Heart left ventricle (tissue), 16 donors: Measurements from ENCODE around the gene SLC6A18. TPM values are rescaled to one million over a fixed set of nuclear protein-coding genes. Genes with fewer than 3 reads are reported as not detected.
A peak's percentile ranks its signal among the peaks of the same experiment; 100 is the strongest.

Experiments
- ATAC-seq, 4 donors: fragments of 200-7000 bp; cut with Tn5 transposase; one replicate each; pipeline ENCODE4 v1.9.1; 2020 to 2022; ENCODE audit warnings: moderate library complexity in 4 of 4, mild to moderate bottlenecking in 3 of 4, moderate number of reproducible peaks in 1 of 4
- DNase-seq, 5 donors: peaks; one replicate each; pipeline ENCODE4 v3.0.0-alpha.2; 2020
- H3K27ac ChIP-seq, 12 donors: fragments of 200-600 bp; sonication (generic) in 4 of 12; one replicate each; pipeline versions ENCODE4 v1.5.0 to v1.8.0; 2016 to 2022; ENCODE audit warnings: mild to moderate bottlenecking in 2 of 12
- H3K27me3 ChIP-seq, 9 donors: fragments of 200-600 bp; sonication (generic) in 2 of 9; one replicate each; pipeline versions ENCODE4 v1.5.1 to v1.8.0; 2016 to 2022; ENCODE audit warnings: mild to moderate bottlenecking in 3 of 9
- H3K36me3 ChIP-seq, 9 donors: fragments of 200-600 bp; sonication (generic) in 2 of 9; one replicate each; pipeline versions ENCODE4 v1.5.0 to v1.8.0; 2018 to 2022; ENCODE audit warnings: mild to moderate bottlenecking in 2 of 9
- H3K4me1 ChIP-seq, 12 donors: fragments of 200-600 bp; sonication (generic) in 4 of 12; one replicate each; pipeline versions ENCODE4 v1.5.0 to v1.8.0; 2016 to 2022; ENCODE audit warnings: mild to moderate bottlenecking in 3 of 12
- H3K4me3 ChIP-seq, 12 donors: fragments of 200-600 bp; sonication (generic) in 4 of 12; one replicate each; pipeline versions ENCODE4 v1.5.0 to v1.8.0; 2017 to 2022; ENCODE audit warnings: mild to moderate bottlenecking in 9 of 12, moderate library complexity in 4 of 12
- H3K9me3 ChIP-seq, 12 donors: fragments of 200-600 bp; sonication (generic) in 4 of 12; one replicate each; pipeline versions ENCODE4 v1.5.0 to v1.8.0; 2016 to 2022; ENCODE audit warnings: mild to moderate bottlenecking in 1 of 12
- CTCF ChIP-seq, 12 donors: fragments of 200-600 bp; sonication (generic) in 4 of 12; IDR thresholded peaks; one replicate each; pipeline versions ENCODE4 v1.5.0 to v1.8.0; 2018 to 2022; ENCODE audit warnings: antibody characterized with exemption in 12 of 12, mild to moderate bottlenecking in 5 of 12
- POLR2A ChIP-seq, 2 donors: fragments of 450-650 bp; IDR thresholded peaks; one replicate each; pipeline ENCODE4 v1.6.1; 2017; ENCODE audit warnings: antibody characterized with exemption in 2 of 2, mild to moderate bottlenecking in 2 of 2, moderate library complexity in 2 of 2
- WGBS, 4 donors: extraction: QIAGEN DNeasy Blood & Tissue Kit in 2 of 4; methylation state at CpG; one replicate each; pipeline versions ENCODE4 v1.1.5 to v1.1.7; 2013 to 2018; 5-methylcytosine and 5-hydroxymethylcytosine counted together
- intact Hi-C, 10 donors: fragments of 100-400 bp; cut with DNase I; formaldehyde crosslinking; loops; one replicate each; pipeline versions ENCODE4 v1.11.1 to v1.14.2; 2022
- polyA plus RNA-seq, 2 donors: library from polyadenylated mRNA; stranded (reverse); fragments of 200-250 nt; gene quantifications; one replicate each; pipeline ENCODE4 v1.2.3, GENCODE V29; 2013
- total RNA-seq, 9 donors: library from RNA; depleted of rRNA in 2 of 9; stranded (reverse); fragments of >200 nt in 2 of 9; fragmentation: NEBNext Ultra II Directional in 3 of 9; extraction: Animal tissue kit (Norgen Biotek cat#: 25700) in 3 of 9; gene quantifications; one replicate each; pipeline versions ENCODE4 v1.1.0 to v1.2.4, GENCODE V29; 2016 to 2023
- donor health status: ischemic (EF 13 %, LVEDD 7.1; RV severe dilation, severe dysfunction).
- donor health status: healthy with polysubstance abuse.
- donor health status: DM: no; HTN: yes; CAD: no.
- donor health status: DM: no; HTN: no; CAD: no.
- donor health status: ischemic (EF 25% LVEDD 6.9; RV normal size, moderate dysfunction).
- donor health status: ischemic (EF 25% LVEDD 5.7; RV mildly dilated, moderate dysfunction).
- donor health status: healthy.
- donor health status: DM: yes; HTN: yes; CAD: no.
- donor health status: ischemic (EF 35%, LVEDD 5.7; RV mildly dilated, moderate dysfunction).
- donor health status: nonischemic (EF 11% LVEDD 7.7; RV severe dilation, severe dysfunction).
- donor health status: DM: yes; HTN: yes; CAD: no.
- donor health status: PGD.
- donor health status: ischemic (EF 29% LVEDD 5.4; RV normal size, mild dysfunction).
- donor health status: nonischemic (EF 23%, LVEDD 6.1; RV moderate dilation, normal function).

The SLC6A18 gene
- total and polyA plus RNA-seq, 11 donors: not detected

- no peak overlapping the region for H3K27ac ChIP-seq
- DNase-seq (peak in 2 of 5 donors; percentile 11 to 40), ATAC-seq (no peak)
- H3K9me3 ChIP-seq: no peaks in the 10 kb centered on the region
- no peak for TF ChIP-seq POLR2A (IDR thresholded peaks at IDR 0.05)
- TF ChIP-seq CTCF (IDR thresholded peaks at IDR 0.05): no peak
- peaks cover 0 to 6% (median 0%) of the 10 kb centered on the region in 9 donors for H3K27me3 ChIP-seq
- intact Hi-C loops: no loop called here
- H3K36me3 ChIP-seq: no peaks in the 10 kb centered on the region
- H3K4me3 ChIP-seq: no peak overlapping the region
- no peaks in the 10 kb centered on the region for H3K4me1 ChIP-seq
- WGBS, 4 donors: 86 to 93% (median 88%) methylated on average over 17 to 18 of the region's 18 CpGs
Observed at GRCh38 chr5:1212881-1213280, 12.3 kb upstream of the SLC6A18 start.

- DNase-seq (peak in 2 of 5 donors; percentile 21 to 51), ATAC-seq (no peak)
- Histone ChIP-seq H3K4me3 (no peak overlapping the region), H3K27ac (no peak overlapping the region), H3K27me3 (peaks cover 0 to 5% (median 0%) of the 10 kb centered on the region in 9 donors), H3K36me3 (no peaks in the 10 kb centered on the region), H3K4me1 (no peaks in the 10 kb centered on the region), H3K9me3 (no peaks in the 10 kb centered on the region)
- TF ChIP-seq POLR2A (IDR thresholded peaks at IDR 0.05): no peak
- TF ChIP-seq CTCF (IDR thresholded peaks at IDR 0.05): no peak
- intact Hi-C loops: no loop called here
- WGBS, 4 donors: 86 to 93% (median 88%) methylated on average over 15 to 25 of the region's 25 CpGs
Observed at GRCh38 chr5:1213508-1214162, 11.5 kb upstream of the SLC6A18 start.

- Histone ChIP-seq H3K27me3 (peaks cover 0 to 5% (median 0%) of the 10 kb centered on the region in 9 donors), H3K9me3 (no peaks in the 10 kb centered on the region), H3K36me3 (no peaks in the 10 kb centered on the region), H3K4me3 (no peak overlapping the region), H3K27ac (no peak overlapping the region), H3K4me1 (no peaks in the 10 kb centered on the region)
- peak in 2 of 5 donors; percentile 15 to 44 for DNase-seq
- ATAC-seq: no peak
- intact Hi-C loops: no loop called here
- 66 to 74% (median 70%) methylated on average over 21 to 22 of the region's 22 CpGs for WGBS, 4 donors
- no peak for TF ChIP-seq CTCF (IDR thresholded peaks at IDR 0.05)
- no peak for TF ChIP-seq POLR2A (IDR thresholded peaks at IDR 0.05)
Observed at GRCh38 chr5:1214163-1214935, 10.8 kb upstream of the SLC6A18 start.

GRCh38 chr5:1214936-1215220 is 10.3 kb upstream of the SLC6A18 start:
- Histone ChIP-seq H3K27ac (no peak overlapping the region), H3K27me3 (peaks cover 0 to 5% (median 0%) of the 10 kb centered on the region in 9 donors), H3K4me1 (no peaks in the 10 kb centered on the region), H3K9me3 (no peaks in the 10 kb centered on the region), H3K4me3 (no peak overlapping the region), H3K36me3 (no peaks in the 10 kb centered on the region)
- TF ChIP-seq CTCF (IDR thresholded peaks at IDR 0.05): no peak
- no peak for TF ChIP-seq POLR2A (IDR thresholded peaks at IDR 0.05)
- 71 to 91% (median 77%) methylated on average over 2 of the region's 2 CpGs for WGBS, 4 donors
- intact Hi-C loops: no loop called here
- ATAC-seq: no peak
- peak in 2 of 5 donors; percentile 14 to 23 for DNase-seq
